GM23338 (cell line): ENCODE data around the gene RALGPS1. TPM values are rescaled to one million over a fixed set of nuclear protein-coding genes. Genes with fewer than 3 reads are reported as not detected.
A peak's percentile ranks its signal among the peaks of the same experiment; 100 is the strongest.

Source experiments
- ATAC-seq: fragments of 200-7000 bp; cut with Tn5 transposase; 3 replicates; pipeline ENCODE4 v1.9.1; 2020
- DNase-seq: peaks from one replicate; pipeline ENCODE4 v3.0.0-alpha.2; 2015; ENCODE audit warnings: low spot score
- H2AFZ ChIP-seq: fragments of 200-600 bp; sonication (generic); 2 replicates; pipeline ENCODE4 v1.8.0; 2016; ENCODE audit warnings: antibody characterized with exemption, mild to moderate bottlenecking, moderate library complexity
- H3F3A ChIP-seq: fragments of 200-600 bp; sonication (generic); replicated peaks from 2 replicates; pipeline ENCODE4 v1.8.0; 2017; ENCODE audit warnings: antibody characterized with exemption, mixed run types, low read depth
- H3K27ac ChIP-seq: fragments of 200-600 bp; sonication (generic); 2 replicates; pipeline ENCODE4 v1.6.1; 2016; ENCODE audit warnings: low read depth
- H3K27me3 ChIP-seq: fragments of 200-600 bp; sonication (generic); 2 replicates; pipeline ENCODE4 v1.8.0; 2016; ENCODE audit warnings: mild to moderate bottlenecking, mixed run types, moderate library complexity; ENCODE audit not compliant: insufficient read depth
- H3K36me3 ChIP-seq: fragments of 200-600 bp; sonication (generic); 2 replicates; pipeline ENCODE4 v1.8.0; 2016; ENCODE audit warnings: mild to moderate bottlenecking; ENCODE audit not compliant: insufficient read depth
- H3K4me1 ChIP-seq: fragments of 200-600 bp; sonication (generic); 2 replicates; pipeline ENCODE4 v1.8.0; 2016; ENCODE audit warnings: mild to moderate bottlenecking, moderate library complexity; ENCODE audit not compliant: insufficient read depth
- H3K4me2 ChIP-seq: fragments of 200-600 bp; sonication (generic); 2 replicates; pipeline ENCODE4 v1.7.1; 2017; ENCODE audit warnings: mixed run types
- H3K4me3 ChIP-seq: fragments of 200-600 bp; sonication (generic); 2 replicates; pipeline ENCODE4 v1.6.1; 2016; ENCODE audit warnings: mixed run types
- H3K79me2 ChIP-seq: fragments of 200-600 bp; sonication (generic); replicated peaks from 2 replicates; pipeline ENCODE4 v1.8.0; 2017; ENCODE audit warnings: mild to moderate bottlenecking; ENCODE audit not compliant: insufficient read depth
- H3K9me2 ChIP-seq: fragments of 200-600 bp; sonication (generic); 2 replicates; pipeline ENCODE4 v1.8.0; 2017; ENCODE audit not compliant: insufficient read depth
- H4K20me1 ChIP-seq: fragments of 200-600 bp; sonication (generic); replicated peaks from 2 replicates; pipeline ENCODE4 v1.8.0; 2017; ENCODE audit warnings: mild to moderate bottlenecking; ENCODE audit not compliant: insufficient read depth
- H3K27ac Mint-ChIP-seq: 2 replicates; pipeline ENCODE4 v1.8.0; 2020; ENCODE audit warnings: inconsistent platforms, mild to moderate bottlenecking, moderate library complexity, mixed read lengths
- H3K27me3 Mint-ChIP-seq: 3 replicates; pipeline ENCODE4 v1.8.0; 2022; ENCODE audit warnings: low read depth, mild to moderate bottlenecking, moderate library complexity, mixed read lengths, inconsistent platforms; ENCODE audit not compliant: insufficient read depth, poor library complexity
- H3K36me3 Mint-ChIP-seq: 3 replicates; pipeline ENCODE4 v1.8.0; 2021; ENCODE audit warnings: low read depth, mild to moderate bottlenecking, inconsistent platforms, moderate library complexity, mixed read lengths
- H3K4me1 Mint-ChIP-seq: 3 replicates; pipeline ENCODE4 v1.8.0; 2020; ENCODE audit warnings: mild to moderate bottlenecking, inconsistent platforms, mixed read lengths
- H3K4me3 Mint-ChIP-seq: 3 replicates; pipeline ENCODE4 v1.8.0; 2021; ENCODE audit warnings: moderate library complexity, mild to moderate bottlenecking, inconsistent platforms, mixed read lengths
- H3K9me3 Mint-ChIP-seq: 3 replicates; pipeline ENCODE4 v1.8.0; 2020; ENCODE audit warnings: moderate library complexity, mild to moderate bottlenecking, inconsistent platforms, mixed read lengths
- CREB1 ChIP-seq: fragments of 250-450 bp; sonication (Bioruptor Pico); IDR thresholded peaks from 2 replicates; pipeline ENCODE4 v1.5.0; 2020; ENCODE audit warnings: low read depth, mild to moderate bottlenecking, moderate library complexity
- CTCF ChIP-seq, 2 experiments: fragments of 200-600 bp in 1 of 2; sonication (generic) in 1 of 2; conservative IDR thresholded peaks; 2 replicates each; pipeline versions ENCODE4 v1.5.1 to v1.6.1; 2016 to 2017; ENCODE audit warnings: antibody characterized with exemption in 2 of 2, low read depth in 2 of 2, mild to moderate bottlenecking in 2 of 2, moderate library complexity in 1 of 2
- EZH2 ChIP-seq: fragments of 200-600 bp; sonication (generic); IDR thresholded peaks from one replicate; pipeline ENCODE4 v1.8.0; 2017; ENCODE audit warnings: antibody characterized with exemption, mild to moderate bottlenecking, low read depth; ENCODE audit not compliant: unreplicated experiment
- EZH2phosphoT487 ChIP-seq: fragments of 200-600 bp; sonication (generic); IDR thresholded peaks from one replicate; pipeline ENCODE4 v1.8.1; 2018; ENCODE audit warnings: antibody characterized with exemption; ENCODE audit not compliant: unreplicated experiment
- NANOG ChIP-seq: IDR thresholded peaks from 2 replicates; pipeline ENCODE4 v1.6.1; 2016; ENCODE audit warnings: antibody characterized with exemption, borderline replicate concordance
- REST ChIP-seq: IDR thresholded peaks from one replicate; pipeline ENCODE4 v1.6.1; 2018; ENCODE audit warnings: antibody characterized with exemption; ENCODE audit not compliant: unreplicated experiment
- STAT1 ChIP-seq: IDR thresholded peaks from one replicate; pipeline ENCODE4 v1.6.1; 2016; ENCODE audit warnings: antibody characterized with exemption; ENCODE audit not compliant: unreplicated experiment
- ZNF114 ChIP-seq: fragments of 250-450 bp; sonication (Bioruptor Pico); IDR thresholded peaks from 2 replicates; pipeline ENCODE4 v1.5.0; 2020; ENCODE audit warnings: mild to moderate bottlenecking, moderate library complexity
- ZNF331 ChIP-seq: fragments of 250-450 bp; sonication (Bioruptor Pico); IDR thresholded peaks from 2 replicates; pipeline ENCODE4 v1.5.0; 2020; ENCODE audit warnings: low read depth, mild to moderate bottlenecking, moderate library complexity
- ZNF462 ChIP-seq: fragments of 250-450 bp; sonication (Bioruptor Pico); IDR thresholded peaks from 2 replicates; pipeline ENCODE4 v1.5.0; 2020; ENCODE audit warnings: mild to moderate bottlenecking, moderate library complexity
- polyA plus RNA-seq: library from polyadenylated mRNA; unstranded; fragments of >200 nt; fragmentation: Nextera tagmentation; extraction: Ambion mirVana; gene quantifications from 2 replicates; pipeline ENCODE4 v1.2.1, GENCODE V29; 2016
- total RNA-seq: library from RNA; depleted of rRNA; stranded (reverse); fragments of >200 nt; shearing (Covaris generic); gene quantifications from 2 replicates; pipeline ENCODE4 v1.2.3, GENCODE V29; 2014

The RALGPS1 gene
- total and polyA plus RNA-seq, 2 experiments from 2014 or later: 18.2 to 57.1 TPM

GRCh38 chr9:127102788-127103187, 188.2 kb downstream of the RALGPS1 start (continued):
- TF ChIP-seq CTCF (conservative IDR thresholded peaks at IDR 0.05; ENCODE audit: low read depth in 2 of 2): no peak

DNA sequence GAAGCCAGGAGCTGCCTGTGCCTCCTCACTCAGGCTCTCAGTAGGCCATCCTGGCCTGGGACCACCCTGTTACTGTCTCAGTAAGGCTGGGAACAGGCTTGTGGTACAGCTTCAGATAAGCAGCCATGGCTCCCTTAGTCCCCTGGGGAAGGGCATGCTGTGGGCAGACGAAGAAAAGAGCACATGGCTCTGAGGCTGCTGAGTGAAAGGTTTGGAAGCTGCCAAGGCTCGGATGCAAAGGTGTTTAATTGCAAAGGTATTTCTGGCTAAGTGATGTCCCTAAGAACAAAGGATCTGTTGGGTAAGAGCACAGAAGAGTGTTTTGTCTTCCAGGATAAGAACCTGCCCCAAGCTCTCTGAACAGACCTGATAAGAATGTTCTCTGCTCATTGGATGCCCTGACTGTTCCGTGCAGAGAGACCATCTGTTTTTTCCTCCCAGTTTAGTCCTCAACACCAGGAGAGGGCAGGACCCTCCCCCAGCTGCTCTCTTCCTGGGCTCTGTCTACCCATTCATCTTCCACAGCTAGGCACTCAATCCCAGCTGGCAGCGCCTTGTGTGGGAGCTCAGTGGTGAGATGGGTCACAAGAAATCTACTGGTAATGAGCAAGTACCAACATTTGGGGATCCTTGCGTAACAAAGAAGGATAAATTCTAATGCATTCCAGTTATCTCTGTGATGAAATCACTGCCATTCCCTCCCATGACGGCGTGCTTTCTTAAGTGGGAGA, 190.2 kb downstream of the RALGPS1 start:
- peak; percentile 16 for DNase-seq
- Mint-ChIP-seq H3K27ac (no peak overlapping the region), H3K9me3 (no peaks in the 10 kb centered on the region), H3K27me3 (no peaks in the 10 kb centered on the region), H3K4me3 (no peak overlapping the region), H3K4me1 (no peaks in the 10 kb centered on the region; the same call in 1 of the 3 replicates), H3K36me3 (peaks cover 7% of the 10 kb centered on the region; the same call in 2 of the 3 replicates)
- Histone ChIP-seq H3K4me2 (no peak overlapping the region), H3K27ac (no peak overlapping the region), H3K36me3 (no peaks in the 10 kb centered on the region), H2AFZ (no peak overlapping the region), H3K4me1 (no peaks in the 10 kb centered on the region), H4K20me1 (0 out of 2 replicates have a peak, but pooled peaks cover 3% of the 10 kb centered on the region), H3F3A (no peaks in the 10 kb centered on the region), H3K9me2 (no peaks in the 10 kb centered on the region), H3K4me3 (no peak overlapping the region), H3K79me2 (no peaks in the 10 kb centered on the region), H3K27me3 (no peaks in the 10 kb centered on the region)
- ATAC-seq: no peak
- TF ChIP-seq ZNF331 (no peak), NANOG (no peak), REST (no peak), CTCF (conservative IDR thresholded peaks at IDR 0.05; ENCODE audit: low read depth in 2 of 2) (no peak), CREB1 (no peak), STAT1 (no peak), EZH2 (no peak), ZNF462 (CRISPR knock-in tag) (no peak), ZNF114 (CRISPR knock-in tag) (no peak), EZH2phosphoT487 (no peak)
